Midbrain (tissue), 1 donor: ENCODE measurements around the gene LYPD4.
"Not testable (repeated sequence)": the region's sequence is repeated elsewhere in the genome, so short reads cannot be mapped to it uniquely, and the experiment has no call there.

Experiments
- DNase-seq: peaks from one replicate; lab custom pipeline; 2025; lab: John Stamatoyannopoulos, UW

LYPD4 gene, protein sequence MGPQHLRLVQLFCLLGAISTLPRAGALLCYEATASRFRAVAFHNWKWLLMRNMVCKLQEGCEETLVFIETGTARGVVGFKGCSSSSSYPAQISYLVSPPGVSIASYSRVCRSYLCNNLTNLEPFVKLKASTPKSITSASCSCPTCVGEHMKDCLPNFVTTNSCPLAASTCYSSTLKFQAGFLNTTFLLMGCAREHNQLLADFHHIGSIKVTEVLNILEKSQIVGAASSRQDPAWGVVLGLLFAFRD

DNA sequence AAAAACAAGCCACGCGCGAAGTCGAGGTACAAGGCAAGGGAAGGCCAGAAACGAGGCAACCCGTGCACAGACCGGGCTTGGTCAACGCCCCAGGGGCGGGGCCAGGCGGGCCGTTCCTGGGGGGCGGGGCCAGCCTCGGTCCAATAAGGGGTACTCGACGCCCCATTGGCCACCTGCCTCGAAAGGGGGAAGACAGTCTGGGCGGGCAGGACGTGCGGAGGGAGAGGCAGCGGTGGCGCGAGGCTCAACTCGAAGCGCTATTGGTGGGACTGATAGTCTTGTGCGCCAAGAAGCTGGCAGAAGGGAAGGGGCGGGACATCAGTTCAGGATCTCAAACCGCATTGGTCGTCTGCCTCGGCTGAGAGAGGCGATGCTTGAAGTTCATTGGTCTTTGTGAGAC lies at the start of gene LYPD4:
Gene LYPD4 (minus strand): TSS at position 83 of the 400 bp plus-strand sequence. CDS start 5,398 bp downstream, outside the sequence.
- DNase-seq: no peak

DNA sequence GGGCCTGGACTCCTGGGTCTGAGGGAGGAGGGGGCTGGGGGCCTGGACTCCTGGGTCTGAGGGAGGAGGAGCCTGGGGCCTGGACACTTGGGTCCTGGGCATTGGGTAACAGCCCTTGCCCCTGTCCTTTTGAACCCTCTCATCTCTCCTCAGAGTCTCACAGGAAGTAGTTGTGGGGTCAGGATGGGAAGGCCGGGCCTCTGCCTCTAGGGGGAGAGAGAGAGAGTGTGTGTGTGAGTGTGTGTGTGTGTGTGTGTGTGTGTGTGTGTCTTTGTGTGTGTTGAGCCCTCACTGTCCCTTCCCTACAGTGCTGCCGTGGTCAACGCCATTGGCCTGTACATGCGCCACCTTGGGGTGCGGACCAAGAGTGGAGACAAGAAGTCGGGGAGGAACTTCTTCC lies 49.4 kb upstream of the LYPD4 start:
- DNase-seq: no peak

DNA sequence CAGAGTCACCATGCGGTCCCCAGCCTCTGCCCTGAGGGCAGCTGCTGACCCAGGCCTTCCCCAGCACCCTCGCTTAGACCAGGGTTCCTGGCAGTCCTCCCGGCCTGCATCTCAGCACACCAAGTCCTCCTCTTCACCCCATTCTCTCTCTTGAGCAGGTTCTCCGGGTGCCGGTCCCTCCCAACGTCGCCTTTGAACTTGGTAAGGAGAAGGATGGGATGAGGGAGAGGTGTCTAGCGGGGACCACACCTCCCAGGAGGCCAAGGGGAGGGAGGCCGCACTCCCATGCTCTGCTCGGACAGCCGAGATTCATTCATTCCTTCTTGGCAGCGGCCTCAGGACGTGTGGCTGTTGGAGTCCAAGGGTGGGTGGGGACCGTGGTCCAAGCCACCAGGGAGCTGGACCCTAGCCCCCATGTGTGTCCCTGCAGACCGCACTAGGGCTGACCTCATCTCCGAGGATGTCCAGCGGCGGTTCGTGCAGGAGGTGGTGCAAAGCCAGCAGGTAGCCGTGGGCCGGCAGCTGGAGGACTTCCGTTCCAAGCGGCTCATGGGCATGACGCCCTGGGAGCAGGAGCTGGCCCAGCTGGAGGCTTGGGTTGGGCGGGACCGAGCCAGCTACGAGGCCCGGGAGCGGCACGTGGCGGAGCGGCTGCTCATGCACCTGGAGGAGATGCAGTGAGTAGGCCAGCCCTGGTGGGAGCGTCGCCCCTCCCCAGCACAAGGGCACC lies 47.9 kb upstream of the LYPD4 start:
- no peak for DNase-seq

DNA sequence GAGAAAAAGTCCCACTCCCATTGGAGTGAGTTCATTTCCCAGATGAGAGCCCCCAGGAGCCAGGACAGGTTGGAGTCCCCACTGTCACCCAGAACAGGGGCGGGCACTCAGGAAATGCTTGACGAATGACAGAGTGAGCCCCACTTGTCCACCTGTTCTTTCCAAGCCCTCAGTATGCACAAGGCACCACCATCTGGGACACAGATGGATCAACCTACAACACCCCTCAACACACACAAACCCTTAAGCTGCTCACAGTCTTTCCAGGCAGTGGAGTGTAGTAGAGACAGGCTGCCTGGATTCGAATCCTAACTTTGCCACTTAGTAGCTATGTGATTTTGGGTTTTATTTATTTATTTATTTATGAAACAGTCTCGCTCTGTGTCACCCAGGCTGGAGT lies 46.5 kb upstream of the LYPD4 start:
- no peak for DNase-seq

DNA sequence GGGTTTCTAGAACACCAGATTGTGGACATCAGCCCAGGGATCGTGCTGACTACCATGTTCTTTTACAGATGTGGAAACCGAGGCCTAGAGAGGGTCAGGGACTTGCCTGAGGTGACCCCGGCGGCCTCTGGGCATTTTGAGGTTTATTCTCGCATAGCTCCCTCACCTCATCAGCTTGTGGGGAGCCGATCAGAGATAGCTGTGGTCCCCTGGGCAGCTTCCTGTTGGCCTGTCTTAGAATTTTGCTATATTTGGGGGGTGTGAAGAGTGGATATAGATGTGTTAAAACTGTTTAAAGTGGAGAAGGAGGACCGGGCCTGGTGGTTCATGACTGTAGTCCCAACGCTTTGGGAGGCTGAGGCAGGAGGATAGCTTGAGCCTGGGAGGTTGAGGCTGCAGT lies 45.4 kb upstream of the LYPD4 start:
- DNase-seq: no peak

DNA sequence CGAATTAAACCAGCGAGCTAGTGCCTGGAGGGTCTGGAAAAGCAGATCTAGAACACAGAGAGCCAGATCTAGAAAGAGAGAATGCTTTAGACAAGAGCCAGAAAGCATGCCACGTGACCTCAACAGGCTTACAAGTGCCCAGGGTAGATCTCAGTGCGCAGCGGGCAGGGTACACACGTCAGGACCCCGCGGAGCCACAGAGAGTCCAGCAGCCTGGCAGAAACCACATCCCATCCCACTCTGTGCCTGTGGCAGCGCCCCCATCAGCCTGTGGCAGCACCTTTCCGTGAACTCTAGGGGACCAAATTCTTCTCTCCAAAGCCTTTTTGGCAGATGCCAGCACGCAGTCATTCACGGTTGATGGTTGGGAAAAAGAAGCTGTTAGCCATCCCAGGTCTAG lies 44.4 kb upstream of the LYPD4 start:
- DNase-seq: no peak

DNA sequence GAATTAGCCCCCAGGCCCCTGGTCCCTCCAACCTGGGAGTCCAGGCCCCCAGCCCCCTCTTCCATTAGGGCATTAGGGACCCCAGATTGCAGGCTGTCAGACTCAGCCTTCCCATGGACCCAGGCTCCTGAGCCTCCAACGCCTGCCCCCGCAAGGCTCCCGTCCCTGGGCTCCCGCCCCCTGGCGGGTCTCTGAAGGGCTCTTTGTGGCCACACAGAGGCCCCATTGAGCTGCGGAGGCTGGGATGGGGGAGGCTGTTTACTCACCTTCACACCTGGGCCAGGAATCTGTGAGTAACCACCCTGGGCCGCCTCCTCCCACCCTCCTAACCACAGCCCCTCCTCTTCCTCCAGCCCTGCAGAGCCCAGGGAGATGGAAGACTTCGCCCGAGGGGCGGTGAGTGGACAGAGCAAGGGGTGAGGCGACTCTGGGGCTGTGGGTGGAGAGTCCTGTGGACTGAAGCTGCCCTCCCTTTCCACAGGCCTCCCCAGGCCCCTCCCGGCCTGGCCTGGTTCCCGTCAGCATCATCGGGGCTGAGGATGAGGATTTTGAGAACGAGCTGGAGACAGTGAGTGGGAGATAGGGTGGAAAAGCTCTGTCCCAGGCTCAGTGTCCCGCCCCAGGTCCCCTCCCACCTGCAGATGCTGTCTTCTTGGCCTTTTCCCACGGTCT lies 43.4 kb upstream of the LYPD4 start:
- DNase-seq: peak; percentile 69

DNA sequence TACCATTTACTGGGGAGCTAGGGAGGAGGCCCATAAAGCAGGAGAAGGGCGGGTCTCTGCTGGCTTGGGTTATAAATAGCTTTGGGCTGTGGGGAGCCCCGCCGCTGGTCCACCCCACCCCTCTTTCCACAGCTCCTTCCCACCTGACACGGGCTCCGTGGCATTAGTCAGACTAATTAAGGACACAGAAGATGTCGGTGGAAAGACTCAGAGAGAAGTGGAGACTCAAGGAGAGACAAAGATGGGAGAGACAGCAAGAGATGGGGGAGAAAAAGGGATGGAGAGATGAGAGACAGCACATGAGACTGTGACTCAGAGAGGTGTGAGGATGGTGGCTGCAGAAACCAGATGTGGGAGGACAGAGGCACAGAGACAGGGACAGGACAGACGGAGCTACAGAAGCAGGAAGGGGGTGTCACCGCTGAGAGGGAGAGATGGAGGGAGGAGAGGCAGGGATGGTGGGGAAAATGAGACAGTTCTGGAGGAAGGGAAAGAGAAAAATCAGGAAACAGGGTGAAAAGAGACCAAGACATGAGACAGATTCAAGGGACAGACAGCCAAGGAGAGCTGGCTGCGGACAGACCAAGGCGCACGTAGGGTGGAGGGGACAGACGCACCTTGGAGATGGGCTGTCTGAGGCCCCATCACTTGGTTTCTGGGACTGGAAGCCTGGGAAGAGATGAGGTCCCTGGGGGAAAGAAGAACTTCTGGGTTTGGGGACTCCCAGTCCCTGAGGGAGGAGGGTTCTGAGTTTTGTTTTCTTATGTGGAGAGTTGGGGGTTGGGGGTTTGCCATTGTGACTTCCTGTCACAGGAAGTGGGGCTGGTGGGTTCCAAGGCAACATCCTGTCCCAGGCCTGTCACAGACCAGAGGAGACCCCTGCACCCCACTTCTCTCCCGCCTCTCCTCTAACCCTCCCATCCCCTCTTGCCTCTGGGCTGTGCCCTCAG lies 42.6 kb upstream of the LYPD4 start:
- no peak for DNase-seq

DNA sequence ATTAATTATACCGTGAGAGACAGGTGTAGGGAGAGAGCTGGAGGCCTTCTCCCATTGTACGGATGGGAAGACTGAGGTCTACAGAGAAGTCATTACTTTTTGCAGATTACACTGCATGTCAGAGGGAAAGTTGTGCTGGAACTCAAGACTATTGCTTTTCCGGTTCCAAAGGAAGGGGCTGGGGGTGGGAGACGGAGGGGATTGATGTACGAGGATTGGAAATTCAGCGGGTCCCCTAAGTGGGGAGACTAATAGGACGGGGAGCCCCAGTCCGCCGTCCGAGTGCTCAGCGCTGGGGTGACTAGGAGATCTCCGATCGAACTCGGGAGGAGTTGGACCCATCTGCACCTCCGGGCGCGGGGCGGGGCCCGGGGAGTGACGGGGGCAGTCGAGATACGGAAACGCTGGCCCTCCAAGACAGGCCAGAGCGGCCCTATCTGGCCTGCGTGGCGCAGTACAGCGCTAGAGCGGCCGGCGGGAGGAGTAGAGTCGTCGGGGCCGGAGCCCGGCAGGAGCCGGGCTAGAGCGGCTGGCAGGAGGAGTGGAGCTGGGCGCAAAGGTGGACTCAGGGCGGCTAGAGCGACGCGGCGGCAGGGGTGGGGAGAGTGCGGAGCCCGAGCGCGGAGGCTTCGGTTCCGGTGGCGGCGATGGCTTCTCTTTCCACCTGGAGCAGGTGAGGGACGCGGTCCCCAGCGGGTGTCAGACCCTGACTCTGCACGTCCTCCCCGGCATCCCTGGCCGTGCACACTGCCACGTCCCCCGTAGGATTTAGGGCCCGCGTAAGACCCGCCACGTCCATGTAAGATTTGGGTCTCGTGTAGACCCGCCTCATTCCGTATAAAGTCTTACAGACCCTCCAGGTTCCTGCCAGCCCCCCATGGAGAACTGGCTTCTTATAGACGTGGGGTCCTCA lies 39.6 kb upstream of the LYPD4 start:
- DNase-seq: peak; percentile 95

DNA sequence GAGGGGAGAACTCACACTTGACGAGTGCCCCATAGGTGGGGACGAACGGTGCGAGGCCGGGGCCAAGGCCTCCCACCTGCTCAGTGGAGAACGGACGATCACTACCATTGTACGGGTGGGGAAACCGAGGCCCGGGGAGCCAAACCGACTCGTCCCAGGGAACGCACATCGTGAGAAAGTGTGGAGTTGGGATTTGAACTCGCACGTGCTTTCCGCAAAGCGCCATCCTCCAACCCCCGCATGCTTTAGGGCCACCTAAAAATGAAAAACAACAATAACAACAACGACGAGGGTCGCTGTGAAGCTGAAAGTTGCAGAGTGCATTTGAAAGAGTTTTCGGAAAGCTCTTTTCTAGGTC lies 39.0 kb upstream of the LYPD4 start:
- no peak for DNase-seq

DNA sequence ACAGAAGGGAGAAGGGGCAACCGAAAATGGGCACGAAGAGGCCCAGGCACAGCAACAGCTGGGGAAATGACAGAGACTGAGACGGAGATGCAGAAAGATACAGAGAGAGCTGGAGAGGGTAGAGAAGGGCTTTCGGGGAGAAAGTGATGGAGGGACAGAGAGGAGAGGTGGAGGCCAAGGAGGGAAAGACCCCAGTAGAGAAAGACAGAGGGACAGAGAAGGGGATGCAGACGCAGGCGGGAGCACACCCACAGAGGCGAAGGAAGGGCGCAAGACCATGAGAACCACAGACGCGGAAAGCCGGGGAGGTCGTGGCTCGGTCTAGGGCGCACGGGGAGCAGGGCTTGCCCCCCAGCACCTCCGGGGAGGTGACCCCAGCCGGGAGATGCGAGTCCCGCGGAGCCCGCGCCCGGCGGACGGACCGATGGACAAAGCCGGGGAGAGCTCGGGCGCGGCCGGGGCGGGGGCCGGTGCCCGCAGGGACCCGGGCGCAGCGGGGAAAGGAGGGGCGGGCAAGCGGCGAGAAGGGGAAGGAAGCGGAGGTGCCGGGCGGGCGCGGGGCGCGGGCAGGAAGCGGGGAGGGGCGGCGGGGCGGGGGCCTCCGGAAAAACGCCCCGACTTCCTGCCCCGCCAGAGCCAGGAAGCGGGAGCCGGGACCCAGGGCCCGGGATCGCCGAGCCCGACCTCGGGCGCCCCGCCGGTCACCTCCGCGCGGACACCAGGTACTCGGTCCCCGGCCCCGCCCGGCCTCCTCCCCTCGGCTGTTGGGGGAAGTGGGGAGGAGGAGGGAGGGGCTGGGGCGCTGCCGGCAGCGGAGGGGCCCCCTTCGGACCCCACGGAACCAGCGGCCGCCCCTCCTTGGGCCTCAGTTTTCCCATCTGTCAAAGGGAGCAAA lies 38.3 kb upstream of the LYPD4 start, which contains the start of gene ARHGEF1:
Gene ARHGEF1 (plus strand): TSS at position 617 of the 895 bp plus-strand sequence. CDS start 4,899 bp downstream, outside the sequence.
- peak; percentile 4 for DNase-seq

DNA sequence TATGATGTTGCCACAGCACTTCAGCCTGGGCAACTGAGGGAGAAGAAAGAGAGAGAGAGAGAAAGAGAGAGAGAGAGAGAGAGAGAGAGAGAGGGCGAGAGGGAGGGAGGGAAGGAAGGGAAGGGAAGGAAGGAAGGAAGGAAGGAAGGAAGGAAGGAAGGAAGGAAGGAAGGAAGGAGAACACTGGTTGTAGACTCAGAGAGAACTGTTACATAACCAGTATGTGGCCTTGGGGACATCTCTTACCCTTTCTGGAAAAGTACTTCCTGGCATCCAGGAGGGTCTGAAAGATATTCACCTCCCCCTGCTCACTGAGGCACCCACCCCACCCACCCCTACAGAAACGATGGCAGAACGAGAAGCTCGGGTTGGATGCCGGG lies 35.8 kb upstream of the LYPD4 start:
- no peak for DNase-seq

DNA sequence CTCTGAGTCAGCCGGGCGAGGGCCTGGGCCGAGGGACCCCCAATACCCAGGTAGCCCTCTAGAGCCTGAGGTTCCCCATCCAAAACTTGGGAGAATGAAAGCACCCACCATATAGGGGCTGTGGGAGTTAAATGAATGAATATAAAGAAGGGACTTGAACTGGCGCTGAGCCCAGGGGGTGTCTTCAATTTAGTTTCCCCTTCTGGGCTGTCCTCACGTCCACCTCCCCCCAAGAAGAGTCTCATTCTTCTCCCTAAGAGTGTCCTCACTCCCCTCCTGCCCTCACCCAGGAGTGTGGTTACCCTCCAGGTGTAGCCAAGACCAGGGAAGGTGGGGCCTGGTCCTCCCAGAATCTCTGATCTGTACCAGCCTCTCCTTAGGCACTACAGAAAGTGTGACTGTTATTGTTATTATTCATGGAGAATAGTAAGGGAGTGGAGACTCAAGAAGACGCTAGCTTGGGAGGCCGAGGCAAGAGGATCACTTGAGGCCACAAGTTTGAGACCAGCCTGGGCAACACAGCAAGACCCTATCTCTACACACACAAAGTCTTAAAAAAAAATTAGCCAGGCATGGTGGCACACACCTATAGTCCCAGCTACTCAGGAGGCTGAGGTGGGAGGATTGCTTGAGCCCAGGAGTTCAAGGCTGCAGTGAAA lies 35.3 kb upstream of the LYPD4 start:
- DNase-seq: no peak

DNA sequence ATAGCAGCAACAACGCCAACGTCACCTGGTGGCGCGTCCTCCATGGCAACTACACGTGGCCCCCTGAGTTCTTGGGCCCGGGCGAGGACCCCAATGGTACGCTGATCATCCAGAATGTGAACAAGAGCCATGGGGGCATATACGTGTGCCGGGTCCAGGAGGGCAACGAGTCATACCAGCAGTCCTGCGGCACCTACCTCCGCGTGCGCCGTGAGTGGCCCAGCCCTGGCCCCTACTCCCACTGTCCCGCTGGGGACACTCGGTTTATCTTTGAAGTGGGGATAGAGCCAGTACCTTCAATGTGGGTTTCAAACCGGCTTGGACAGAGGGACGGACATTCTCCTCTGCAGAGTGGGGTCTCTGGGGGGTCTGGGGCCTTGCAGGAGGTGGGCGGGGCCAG lies 34.6 kb upstream of the LYPD4 start:
- DNase-seq: no peak

DNA sequence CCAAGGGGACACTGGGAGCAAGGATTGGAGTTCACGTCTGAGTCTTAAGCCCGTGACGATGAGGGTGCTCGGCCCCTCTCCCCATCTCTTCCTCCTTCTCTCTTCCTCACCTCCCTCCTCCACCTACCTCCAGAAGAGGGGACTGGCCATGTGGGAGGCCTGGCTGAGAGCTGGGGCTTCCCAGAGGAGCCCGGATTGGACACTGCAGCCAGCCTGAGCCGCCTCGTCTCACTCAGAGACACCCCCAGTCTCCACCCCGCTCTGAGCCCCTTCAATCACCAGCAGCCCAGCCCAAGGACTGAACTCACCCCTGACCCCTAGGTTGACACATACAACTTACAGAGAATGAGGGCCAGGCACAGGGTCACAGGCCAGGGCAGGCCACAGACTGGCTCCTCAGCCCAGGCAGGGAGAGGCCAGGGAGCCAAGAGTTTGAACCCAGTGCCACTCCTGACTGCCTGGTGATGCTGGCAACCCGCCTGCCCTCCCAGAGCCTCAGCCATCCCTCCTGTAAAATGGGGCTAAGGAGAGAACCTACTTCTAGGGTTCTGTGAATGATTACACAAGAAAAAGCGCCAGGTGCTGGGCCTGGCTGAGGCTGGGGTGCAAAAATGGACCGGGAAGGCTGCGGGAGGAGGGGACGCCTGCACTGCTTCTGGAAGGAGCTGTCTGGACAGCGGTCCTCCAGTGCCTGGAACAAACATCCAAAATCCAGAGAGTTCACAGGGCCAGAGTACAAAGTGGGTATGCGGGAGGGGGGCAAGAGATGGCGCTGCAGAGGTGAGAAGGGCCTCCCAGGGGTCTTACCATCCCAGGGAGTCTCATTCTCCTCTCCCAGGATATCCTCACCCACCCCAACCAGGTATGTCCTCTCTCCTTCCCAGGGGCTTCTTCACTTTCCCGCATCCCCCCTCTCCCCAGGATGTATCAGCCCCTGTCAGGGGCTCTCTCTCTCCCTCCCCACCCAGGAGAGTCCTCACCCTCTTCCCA lies 33.7 kb upstream of the LYPD4 start:
- no peak for DNase-seq

DNA sequence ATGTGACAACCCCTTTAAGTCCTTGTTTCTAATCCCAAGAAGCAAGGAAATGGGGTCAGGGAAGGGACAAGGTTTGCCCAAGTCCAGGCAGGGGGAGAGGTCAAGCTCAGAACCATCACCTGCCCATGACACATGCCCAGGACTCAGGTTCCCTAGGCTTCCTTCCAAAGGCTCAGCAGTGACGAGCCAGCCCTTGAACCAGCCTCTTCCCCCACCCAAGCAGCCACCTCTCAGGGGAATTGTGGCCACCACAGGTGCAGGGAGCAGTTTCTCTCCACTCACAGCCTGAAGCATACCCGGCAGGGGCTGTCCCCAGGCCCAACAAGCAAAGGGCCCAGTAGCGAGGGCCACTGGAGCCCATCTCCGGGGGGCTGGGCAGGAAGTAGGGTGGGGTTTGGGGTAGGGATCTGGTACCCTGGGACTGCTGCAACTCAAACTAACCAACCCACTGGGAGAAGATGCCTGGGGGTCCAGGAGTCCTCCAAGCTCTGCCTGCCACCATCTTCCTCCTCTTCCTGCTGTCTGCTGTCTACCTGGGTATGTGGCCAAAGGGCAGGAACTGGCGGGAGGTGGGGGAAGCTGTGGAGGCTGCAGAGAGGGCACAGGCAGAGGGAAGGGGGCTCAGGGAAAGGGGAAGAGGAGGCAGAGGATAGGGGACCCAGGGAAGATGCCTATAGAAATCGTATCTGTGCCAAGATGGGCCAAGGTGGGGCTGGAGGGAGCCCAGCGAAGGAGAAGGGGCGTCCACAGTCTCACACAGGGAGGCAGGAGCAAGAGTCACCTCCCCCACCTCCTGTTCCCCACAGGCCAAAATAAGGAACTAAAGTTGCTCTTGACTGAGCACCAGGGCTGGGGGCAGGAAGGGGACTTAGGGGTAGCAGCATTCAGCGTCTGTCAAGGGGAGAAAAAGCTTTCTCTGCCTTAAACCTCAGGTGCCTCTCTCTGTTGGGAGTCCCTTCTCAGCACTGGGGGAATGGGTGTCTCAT lies 32.7 kb upstream of the LYPD4 start, which contains the start of gene CD79A:
Gene CD79A (plus strand): TSS at position 433 of the 986 bp plus-strand sequence. CDS start 26 bp downstream, at position 459.
- DNase-seq: peak; percentile 10

DNA sequence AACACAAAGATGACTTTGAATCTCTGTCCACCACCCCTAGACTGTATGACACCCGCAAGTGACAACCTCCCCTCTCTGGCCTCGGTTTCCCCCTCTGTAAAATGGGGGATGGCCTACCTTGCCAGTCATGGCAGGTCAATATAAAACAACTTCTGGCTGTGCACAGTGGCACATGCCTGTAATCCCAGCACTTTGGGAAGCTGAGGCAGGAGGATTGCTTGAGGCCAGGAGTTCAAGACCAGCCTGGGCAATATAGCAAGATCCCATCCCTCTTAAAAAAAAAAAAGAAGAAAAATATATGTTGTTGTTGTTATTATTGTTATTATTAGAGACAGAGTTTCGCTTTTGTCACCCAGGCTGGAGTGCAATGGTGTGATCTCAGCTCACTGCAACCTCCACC lies 31.5 kb upstream of the LYPD4 start:
- not testable (repeated sequence) for DNase-seq
